ENCODE results near the gene LRRIQ4.

GRCh38 chr3:169792359-169792758 is 20.3 kb upstream of the LRRIQ4 start:
- TF ChIP-seq CTCF (IDR thresholded peaks at IDR 0.05; ENCODE audit: low read depth, low read length, poor library complexity, severe bottlenecking) (no peak), EZH2phosphoT487 (IDR thresholded peaks at IDR 0.05; ENCODE audit: borderline replicate concordance, low read length) (no peak)

All from DOHH2 (cell line).